Activated naive CD8-positive, alpha-beta T cell treated with anti-CD3 and anti-CD28 coated beads for 36 hours (primary cell): ENCODE results near the gene DNAJB8. TPM values are rescaled to one million over a fixed set of nuclear protein-coding genes. Genes with fewer than 3 reads are reported as not detected.
A peak's percentile ranks its signal among the peaks of the same experiment; 100 is the strongest.

Source experiments
- DNase-seq: peaks from one replicate; pipeline ENCODE4 v3.0.0; 2021
- H3K27ac Mint-ChIP-seq: one replicate; pipeline ENCODE4 v1.8.0; 2022; ENCODE audit warnings: mild to moderate bottlenecking, moderate library complexity, mixed read lengths
- H3K27me3 Mint-ChIP-seq: one replicate; pipeline ENCODE4 v1.8.0; 2022; ENCODE audit warnings: mild to moderate bottlenecking, mixed read lengths
- H3K36me3 Mint-ChIP-seq: one replicate; pipeline ENCODE4 v1.8.0; 2021; ENCODE audit warnings: mild to moderate bottlenecking, mixed read lengths
- H3K4me1 Mint-ChIP-seq: one replicate; pipeline ENCODE4 v1.8.0; 2021; ENCODE audit warnings: mixed read lengths
- H3K4me3 Mint-ChIP-seq: one replicate; pipeline ENCODE4 v1.8.0; 2022; ENCODE audit warnings: mild to moderate bottlenecking, moderate library complexity, mixed read lengths
- H3K9me3 Mint-ChIP-seq: one replicate; pipeline ENCODE4 v1.8.0; 2022; ENCODE audit warnings: mixed read lengths
- total RNA-seq, 2 experiments: library from RNA; stranded (reverse); gene quantifications; one replicate each; pipeline ENCODE4 v1.2.3, GENCODE V29; 2021

Gene DNAJB8
- total RNA-seq, 2 experiments from 2014 or later: not detected

GRCh38 chr3:128498127-128498626 lies 31.5 kb upstream of the DNAJB8 start:
- Mint-ChIP-seq H3K4me3 (peak overlapping the region; percentile 7), H3K9me3 (no peaks in the 10 kb centered on the region), H3K36me3 (no peaks in the 10 kb centered on the region), H3K27me3 (peaks cover 65% of the 10 kb centered on the region), H3K4me1 (peaks cover 2% of the 10 kb centered on the region), H3K27ac (no peak overlapping the region)
- DNase-seq: no peak

GRCh38 chr3:128497305-128498126 lies 30.8 kb upstream of the DNAJB8 start:
- peaks cover 2% of the 10 kb centered on the region for H3K4me1 Mint-ChIP-seq

GRCh38 chr3:128496602-128497304 lies 30.1 kb upstream of the DNAJB8 start:
- Mint-ChIP-seq H3K36me3 (no peaks in the 10 kb centered on the region), H3K9me3 (no peaks in the 10 kb centered on the region), H3K4me1 (peaks cover 7% of the 10 kb centered on the region), H3K27me3 (peaks cover 68% of the 10 kb centered on the region), H3K27ac (no peak overlapping the region), H3K4me3 (peak overlapping the region; percentile 71)
- DNase-seq: no peak

More at GRCh38 chr3:128497305-128498126, 30.8 kb upstream of the DNAJB8 start:
- no peaks in the 10 kb centered on the region for H3K36me3 Mint-ChIP-seq
- peak overlapping the region; percentile 71 for H3K4me3 Mint-ChIP-seq
- peak; percentile 77 for DNase-seq
- no peak overlapping the region for H3K27ac Mint-ChIP-seq
- H3K9me3 Mint-ChIP-seq: no peaks in the 10 kb centered on the region
- peaks cover 65% of the 10 kb centered on the region for H3K27me3 Mint-ChIP-seq

GRCh38 chr3:128496019-128496601 lies 29.4 kb upstream of the DNAJB8 start:
- peaks cover 10% of the 10 kb centered on the region for H3K4me1 Mint-ChIP-seq
- no peaks in the 10 kb centered on the region for H3K9me3 Mint-ChIP-seq
- DNase-seq: no peak
- H3K4me3 Mint-ChIP-seq: no peak overlapping the region
- H3K36me3 Mint-ChIP-seq: no peaks in the 10 kb centered on the region
- H3K27ac Mint-ChIP-seq: no peak overlapping the region
- peaks cover 71% of the 10 kb centered on the region for H3K27me3 Mint-ChIP-seq

GRCh38 chr3:128495435-128495970 lies 28.8 kb upstream of the DNAJB8 start:
- Mint-ChIP-seq H3K27me3 (peaks cover 71% of the 10 kb centered on the region), H3K4me1 (peaks cover 13% of the 10 kb centered on the region), H3K27ac (no peak overlapping the region), H3K4me3 (no peak overlapping the region), H3K36me3 (no peaks in the 10 kb centered on the region), H3K9me3 (no peaks in the 10 kb centered on the region)
- DNase-seq: no peak

- Mint-ChIP-seq H3K9me3 (no peaks in the 10 kb centered on the region), H3K27me3 (peaks cover 75% of the 10 kb centered on the region), H3K27ac (no peak overlapping the region), H3K4me1 (peaks cover 18% of the 10 kb centered on the region), H3K4me3 (no peak overlapping the region), H3K36me3 (no peaks in the 10 kb centered on the region)
- DNase-seq: no peak
These were observed 27.6 kb upstream of the DNAJB8 start for GRCh38 chr3:128494367-128494650.

GRCh38 chr3:128493570-128494366 lies 27.1 kb upstream of the DNAJB8 start:
- no peak for DNase-seq
- no peak overlapping the region for H3K4me3 Mint-ChIP-seq
- H3K4me1 Mint-ChIP-seq: peaks cover 18% of the 10 kb centered on the region
- H3K36me3 Mint-ChIP-seq: no peaks in the 10 kb centered on the region
- no peaks in the 10 kb centered on the region for H3K9me3 Mint-ChIP-seq
- no peak overlapping the region for H3K27ac Mint-ChIP-seq
- peaks cover 75% of the 10 kb centered on the region for H3K27me3 Mint-ChIP-seq

- Mint-ChIP-seq H3K36me3 (no peaks in the 10 kb centered on the region), H3K4me3 (peak within 1 kb of the TSS; percentile 27), H3K27me3 (peaks cover 78% of the 10 kb centered on the region), H3K4me1 (peaks cover 23% of the 10 kb centered on the region), H3K9me3 (no peaks in the 10 kb centered on the region), H3K27ac (no peak within 1 kb of the TSS)
- DNase-seq: peak; percentile 53
These were observed 26.2 kb upstream of the DNAJB8 start, which contains the start of gene GATA2 for GRCh38 chr3:128492671-128493569. TSS of gene GATA2 (minus strand) at chr3:128493201. CDS start at chr3:128487031, 6,170 bp downstream.

- no peaks in the 10 kb centered on the region for H3K36me3 Mint-ChIP-seq
- H3K27me3 Mint-ChIP-seq: peaks cover 80% of the 10 kb centered on the region
- H3K4me1 Mint-ChIP-seq: peaks cover 27% of the 10 kb centered on the region
- no peak overlapping the region for H3K4me3 Mint-ChIP-seq
- H3K27ac Mint-ChIP-seq: no peak overlapping the region
- DNase-seq: peak; percentile 36
- H3K9me3 Mint-ChIP-seq: no peaks in the 10 kb centered on the region
These were observed 25.4 kb upstream of the DNAJB8 start for GRCh38 chr3:128491941-128492670.

- Mint-ChIP-seq H3K4me3 (no peak overlapping the region), H3K27me3 (peaks cover 80% of the 10 kb centered on the region), H3K36me3 (no peaks in the 10 kb centered on the region), H3K27ac (no peak overlapping the region), H3K4me1 (peaks cover 29% of the 10 kb centered on the region), H3K9me3 (no peaks in the 10 kb centered on the region)
- DNase-seq: no peak
These were observed 24.9 kb upstream of the DNAJB8 start for GRCh38 chr3:128491691-128491940.

- H3K9me3 Mint-ChIP-seq: no peaks in the 10 kb centered on the region
- no peaks in the 10 kb centered on the region for H3K36me3 Mint-ChIP-seq
- H3K4me3 Mint-ChIP-seq: no peak overlapping the region
- peaks cover 80% of the 10 kb centered on the region for H3K27me3 Mint-ChIP-seq
- no peak for DNase-seq
- peaks cover 29% of the 10 kb centered on the region for H3K4me1 Mint-ChIP-seq
- H3K27ac Mint-ChIP-seq: no peak overlapping the region
These were observed 24.4 kb upstream of the DNAJB8 start for GRCh38 chr3:128490915-128491690.

- H3K36me3 Mint-ChIP-seq: no peaks in the 10 kb centered on the region
- H3K4me3 Mint-ChIP-seq: no peak overlapping the region
- DNase-seq: no peak
- peaks cover 80% of the 10 kb centered on the region for H3K27me3 Mint-ChIP-seq
- H3K27ac Mint-ChIP-seq: no peak overlapping the region
- H3K4me1 Mint-ChIP-seq: peaks cover 29% of the 10 kb centered on the region
- H3K9me3 Mint-ChIP-seq: no peaks in the 10 kb centered on the region
These were observed 23.9 kb upstream of the DNAJB8 start for GRCh38 chr3:128490650-128490914.
